Panc1 (cell line): ENCODE results near the gene MCU. TPM values are rescaled to one million over a fixed set of nuclear protein-coding genes. Genes with fewer than 3 reads are reported as not detected.

Experiments
- ATAC-seq: fragments of 200-7000 bp; cut with Tn5 transposase; 2 replicates; pipeline ENCODE4 v1.9.1; 2020; ENCODE audit warnings: mild to moderate bottlenecking, moderate library complexity
- BruUV-seq: library from RNA; stranded (reverse); fragments of 400-500 nt; replicated peaks from 2 replicates; lab custom pipeline; 2021; lab: Mats Ljungman, UMichigan
- CTCF ChIA-PET: fragments of 300-600 bp; sonication (Branson Sonifier 250); formaldehyde crosslinking; loops from one replicate; lab custom pipeline; 2022; ENCODE audit warnings: antibody characterized with exemption; lab: Charles Lee
- POLR2A ChIA-PET: fragments of 300-600 bp; sonication (Branson Sonifier 250); formaldehyde crosslinking; loops from one replicate; lab custom pipeline; 2022; ENCODE audit warnings: antibody characterized with exemption; lab: Charles Lee
- DNase-seq: peaks from one replicate; pipeline ENCODE4 v3.0.0-alpha.2; 2010; ENCODE audit warnings: low read depth, low spot score
- H3K27ac ChIP-seq: 2 replicates; pipeline ENCODE4 v1.5.1; 2011; ENCODE audit warnings: mild to moderate bottlenecking, low read length, inconsistent platforms
- H3K27me3 ChIP-seq: fragments of 200-500 bp; sonication (Bioruptor generic); 2 replicates; pipeline ENCODE4 v1.6.0; 2014; ENCODE audit warnings: low read length, inconsistent platforms; ENCODE audit not compliant: control insufficient read depth, insufficient read depth
- H3K36me3 ChIP-seq: fragments of 200-500 bp; sonication (Bioruptor generic); 2 replicates; pipeline ENCODE4 v1.5.1; 2014; ENCODE audit warnings: inconsistent platforms, mild to moderate bottlenecking, low read length, moderate library complexity; ENCODE audit not compliant: control insufficient read depth, insufficient read depth
- H3K4me1 ChIP-seq: 2 replicates; pipeline ENCODE4 v1.5.1; 2011; ENCODE audit warnings: inconsistent platforms, mild to moderate bottlenecking, low read length, moderate library complexity; ENCODE audit not compliant: control insufficient read depth, insufficient read depth
- H3K4me3 ChIP-seq, 2 experiments: 2 replicates each; pipeline ENCODE4 v1.5.1; 2011 to 2012; ENCODE audit warnings: low read depth in 2 of 2, low read length in 2 of 2, mild to moderate bottlenecking in 2 of 2, inconsistent platforms in 1 of 2, moderate library complexity in 1 of 2
- H3K9me3 ChIP-seq: fragments of 200-500 bp; sonication (Bioruptor generic); 2 replicates; pipeline ENCODE4 v1.5.1; 2014; ENCODE audit warnings: low read depth, mild to moderate bottlenecking, inconsistent platforms, low read length, moderate library complexity; ENCODE audit not compliant: control insufficient read depth, insufficient read depth
- CTCF ChIP-seq: fragments of 450-650 bp; IDR thresholded peaks from 2 replicates; pipeline ENCODE4 v1.5.1; 2017; ENCODE audit warnings: mild to moderate bottlenecking
- POLR2AphosphoS5 ChIP-seq: IDR thresholded peaks from 2 replicates; pipeline ENCODE4 v1.6.1; 2012; ENCODE audit warnings: mild to moderate bottlenecking, low read depth, low read length, moderate library complexity
- REST ChIP-seq, 2 experiments: IDR thresholded peaks; 2 replicates each; pipeline ENCODE4 v1.6.1; 2011 to 2012; ENCODE audit warnings: low read depth in 2 of 2, control low read depth in 1 of 2, low read length in 1 of 2, mild to moderate bottlenecking in 1 of 2, moderate library complexity in 1 of 2; ENCODE audit not compliant: insufficient read depth in 1 of 2
- SIN3A ChIP-seq: IDR thresholded peaks from 2 replicates; pipeline ENCODE4 v1.6.1; 2012; ENCODE audit warnings: low read depth, mild to moderate bottlenecking, low read length, moderate library complexity, borderline replicate concordance; ENCODE audit not compliant: insufficient read depth
- TCF7L2 ChIP-seq: IDR thresholded peaks from 2 replicates; pipeline ENCODE4 v1.6.1; 2011; ENCODE audit warnings: mild to moderate bottlenecking, low read depth, low read length, inconsistent platforms
- in situ Hi-C: cut with HindIII; loops from 2 replicates; pipeline ENCODE4 v1.10.0; 2016; ENCODE audit warnings: low sequenced_read_pairs, low pct_unique_long_range_greater_than_20kb
- intact Hi-C: fragments of 100-400 bp; cut with micrococcal nuclease; formaldehyde crosslinking; loops from one replicate; pipeline ENCODE4 v1.10.0; 2022; ENCODE audit not compliant: unreplicated experiment
- total RNA-seq: library from RNA; stranded (reverse); gene quantifications from one replicate; pipeline ENCODE4 v1.2.1, GENCODE V29; 2021; ENCODE audit not compliant: unreplicated experiment

The MCU gene
- total RNA-seq, 1 experiment from 2014 or later = 31.6 TPM

- H3K27me3 ChIP-seq = no peaks in the 10 kb centered on the region
- ChIA-PET POLR2A (no interaction called here), CTCF (no interaction called here)
- H3K4me3 ChIP-seq = no peak overlapping the region
- ATAC-seq (no peak), DNase-seq (no peak)
- H3K9me3 ChIP-seq = no peaks in the 10 kb centered on the region
- in situ Hi-C loops (no loop called here), intact Hi-C loops (no loop called here)
- H3K36me3 ChIP-seq = no peaks in the 10 kb centered on the region
- no peak overlapping the region for H3K27ac ChIP-seq
- no TSS peak for BruUV-seq
- no peaks in the 10 kb centered on the region for H3K4me1 ChIP-seq
- TF ChIP-seq CTCF (no peak), TCF7L2 (no peak), POLR2AphosphoS5 (no peak), SIN3A (no peak), REST (IDR thresholded peaks at IDR 0.05; ENCODE audit: insufficient read depth in 1 of 2, low read depth in 2 of 2, low read length in 1 of 2) (no peak)
Measured at GRCh38 chr10:72709041-72709440, 17.1 kb downstream of the MCU start.

- ATAC-seq (no peak), DNase-seq (no peak)
- no peaks in the 10 kb centered on the region for H3K4me1 ChIP-seq
- no peak overlapping the region for H3K27ac ChIP-seq
- BruUV-seq = no TSS peak
- intact Hi-C loops = no loop called here
- TF ChIP-seq SIN3A = no peak
- no peak for TF ChIP-seq REST (IDR thresholded peaks at IDR 0.05; ENCODE audit: insufficient read depth in 1 of 2, low read depth in 2 of 2, low read length in 1 of 2)
- TF ChIP-seq POLR2AphosphoS5 = no peak
- no peak for TF ChIP-seq CTCF
- no peak for TF ChIP-seq TCF7L2
- CTCF ChIA-PET = no interaction called here
- H3K4me3 ChIP-seq = no peak overlapping the region
- H3K36me3 ChIP-seq = no peaks in the 10 kb centered on the region
- H3K27me3 ChIP-seq = no peaks in the 10 kb centered on the region
- in situ Hi-C loops = no loop called here
- POLR2A ChIA-PET = no interaction called here
- no peaks in the 10 kb centered on the region for H3K9me3 ChIP-seq
Measured at GRCh38 chr10:72712136-72712535, 20.2 kb downstream of the MCU start.
